GM12878 (cell line): ENCODE results near the gene CLCNKA. TPM values are rescaled to one million over a fixed set of nuclear protein-coding genes. Genes with fewer than 3 reads are reported as not detected.
"Not testable (repeated sequence)": the region's sequence is repeated elsewhere in the genome, so short reads cannot be mapped to it uniquely, and the experiment has no call there.

ENCODE experiments used
- ATAC-seq: fragments of 200-7000 bp; cut with Tn5 transposase; 3 replicates; pipeline ENCODE4 v1.9.1; 2020; ENCODE audit warnings: mild to moderate bottlenecking, moderate library complexity
- BruUV-seq: library from RNA; stranded (reverse); fragments of 400-500 nt; replicated peaks from 2 replicates; lab custom pipeline; 2021; lab: Mats Ljungman, UMichigan
- CTCF ChIA-PET: fragments of 300-600 bp; sonication (Branson Sonifier 250); formaldehyde crosslinking; extraction: SDS; loops from one replicate; lab custom pipeline; 2021; ENCODE audit warnings: inconsistent platforms; lab: Yijun Ruan, JAX
- POLR2A ChIA-PET: fragments of 350-600 bp; formaldehyde crosslinking; extraction: SDS; loops from one replicate; lab custom pipeline; 2021; ENCODE audit warnings: inconsistent platforms; lab: Charles Lee
- RAD21 ChIA-PET: fragments of 300-600 bp; sonication (Branson Sonifier 250); formaldehyde crosslinking; loops from one replicate; lab custom pipeline; 2023; ENCODE audit warnings: antibody characterized with exemption; ENCODE audit not compliant: unreplicated experiment; lab: Charles Lee
- SMC1A ChIA-PET: fragments of 300-600 bp; sonication (Branson Sonifier 250); formaldehyde crosslinking; loops from one replicate; lab custom pipeline; 2023; ENCODE audit not compliant: unreplicated experiment, uncharacterized antibody; lab: Charles Lee
- DNase-seq: peaks from one replicate; pipeline ENCODE4 v3.0.0-alpha.2; 2011; ENCODE audit warnings: low read depth, low spot score
- FAIRE-seq: peaks from 3 replicates; lab custom pipeline; 2011; peaks lifted over from hg19 to GRCh38; lab: Jason Lieb, UNC
- H2AFZ ChIP-seq: 2 replicates; pipeline ENCODE4 v1.6.0; 2011; ENCODE audit warnings: low read depth, low read length, control low read depth; ENCODE audit not compliant: control insufficient read depth
- H3K27ac ChIP-seq: 2 replicates; pipeline ENCODE4 v1.5.1; 2011; ENCODE audit warnings: control low read depth; ENCODE audit not compliant: control insufficient read depth, insufficient read depth
- H3K27me3 ChIP-seq, 2 experiments: replicated peaks in 1 of 2; 2 replicates each; pipeline versions ENCODE4 v1.6.0 to v1.6.1; 2011; ENCODE audit warnings: low read length in 1 of 2; ENCODE audit not compliant: control insufficient read depth in 2 of 2, insufficient read depth in 2 of 2
- H3K36me3 ChIP-seq, 2 experiments: 2 replicates each; pipeline ENCODE4 v1.5.1; 2011; ENCODE audit warnings: low read length in 1 of 2; ENCODE audit not compliant: control insufficient read depth in 2 of 2, insufficient read depth in 2 of 2
- H3K4me1 ChIP-seq: 2 replicates; pipeline ENCODE4 v1.6.1; 2011; ENCODE audit warnings: mild to moderate bottlenecking, low read length, moderate library complexity, mixed read lengths; ENCODE audit not compliant: control insufficient read depth, insufficient read depth
- H3K4me2 ChIP-seq: 2 replicates; pipeline ENCODE4 v1.6.0; 2011; ENCODE audit warnings: control low read depth; ENCODE audit not compliant: control insufficient read depth, insufficient read depth
- H3K4me3 ChIP-seq: fragments of 200-600 bp; sonication (generic); 2 replicates; pipeline ENCODE4 v1.5.1; 2016
- H3K79me2 ChIP-seq: 2 replicates; pipeline ENCODE4 v1.6.0; 2011; ENCODE audit warnings: low read length; ENCODE audit not compliant: control insufficient read depth, insufficient read depth
- H3K9ac ChIP-seq: 2 replicates; pipeline ENCODE4 v1.8.0; 2011; ENCODE audit warnings: low read length, control low read depth, mixed read lengths; ENCODE audit not compliant: control insufficient read depth, insufficient read depth
- H3K9me3 ChIP-seq: replicated peaks from 3 replicates; pipeline ENCODE4 v1.5.1; 2011; ENCODE audit warnings: mild to moderate bottlenecking, low read length; ENCODE audit not compliant: control insufficient read depth, insufficient read depth
- H4K20me1 ChIP-seq: 2 replicates; pipeline ENCODE4 v1.6.0; 2011; ENCODE audit not compliant: control insufficient read depth, insufficient read depth
- ATF3 ChIP-seq: IDR thresholded peaks from 2 replicates; pipeline ENCODE4 v1.6.1; 2011; ENCODE audit warnings: low read depth, mild to moderate bottlenecking, low read length, moderate library complexity, borderline replicate concordance; ENCODE audit errors: extremely low read depth
- CBX3 ChIP-seq: fragments of 200-600 bp; sonication (generic); IDR thresholded peaks from 2 replicates; pipeline ENCODE4 v1.6.1; 2016; ENCODE audit warnings: low read depth, borderline replicate concordance
- CTCF ChIP-seq, 3 experiments: IDR thresholded peaks in 2 of 3; conservative IDR thresholded peaks in 1 of 3; 2 replicates each; pipeline ENCODE4 v1.5.1; 2011; ENCODE audit warnings: low read depth in 3 of 3, low read length in 3 of 3, mild to moderate bottlenecking in 3 of 3, control low read depth in 2 of 3, moderate library complexity in 2 of 3, inconsistent platforms in 1 of 3, mixed read lengths in 1 of 3; ENCODE audit not compliant: control insufficient read depth in 2 of 3, insufficient read depth in 1 of 3; ENCODE audit errors: extremely low read depth in 1 of 3
- WGBS: methylation state at CpG from one replicate; pipeline ENCODE4 v1.1.6; 2016; ENCODE audit warnings: low lambda C conversion rate; ENCODE audit not compliant: insufficient replicate concordance, insufficient coverage; ENCODE audit errors: missing lambda C conversion rate; 5-methylcytosine and 5-hydroxymethylcytosine counted together
- in situ Hi-C: fragments of 300-500 bp; cut with MboI; formaldehyde crosslinking; loops from 9 replicates; pipeline ENCODE4 v1.14.3; 2018; ENCODE audit warnings: mixed read lengths
- intact Hi-C: fragments of 100-400 bp; cut with micrococcal nuclease; formaldehyde crosslinking; loops from one replicate; pipeline ENCODE4 v1.14.2; 2022; ENCODE audit not compliant: unreplicated experiment
- polyA plus RNA-seq, 11 experiments: library from polyadenylated mRNA; depleted of rRNA in 4 of 11; unstranded in 6 of 11; stranded (reverse) in 5 of 11; fragments of >200 nt; fragmentation: Nextera tagmentation in 4 of 11; fragmentation: Illumina TruSeq in 1 of 11; extraction: Ambion mirVana in 4 of 11; extraction: Trizol in 1 of 11; gene quantifications; 1 replicate in 1 of 11; 2 replicates in 10 of 11; pipeline versions ENCODE4 v1.2.1 to v1.2.3, GENCODE V29; 2011 to 2016; ENCODE audit warnings: inconsistent platforms in 2 of 11, missing spikeins in 2 of 11, low read depth in 1 of 11
- total RNA-seq, 4 experiments: library from RNA; depleted of rRNA in 3 of 4; stranded (reverse); fragments of >200 nt in 3 of 4; fragmentation: Illumina TruSeq in 1 of 4; extraction: Trizol in 1 of 4; gene quantifications; 2 replicates each; pipeline versions ENCODE4 v1.2.1 to v1.2.3, GENCODE V29; 2013 to 2021

CLCNKA gene
- total and polyA plus RNA-seq, 10 of the 15 experiments (the other 5 are each of a cell fraction or from before 2014, with no cell fraction given), result 0.02 to 0.15 (median 0.08) TPM; not detected in 6

DNA sequence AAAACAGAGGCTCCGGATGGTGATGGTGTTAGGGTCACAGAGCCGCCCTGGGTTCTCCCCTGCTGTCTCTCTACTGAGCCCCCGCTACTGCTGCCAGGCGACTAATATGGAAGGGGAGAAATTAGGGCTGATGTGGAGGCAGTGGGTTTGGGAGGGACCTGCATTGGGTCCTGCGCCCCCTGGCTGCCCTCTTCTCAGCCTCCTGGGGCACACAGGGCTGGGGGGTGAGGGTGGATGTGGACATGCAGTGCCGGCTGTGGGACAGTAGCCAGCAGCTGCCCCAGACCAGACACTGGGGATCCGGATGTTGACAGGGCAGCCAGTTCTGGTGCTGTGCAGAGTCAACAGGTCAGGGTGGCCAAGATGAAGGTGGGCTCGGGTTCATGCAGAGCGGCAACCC, 20.3 kb downstream of the CLCNKA start (continued):
- TF ChIP-seq CTCF (IDR thresholded peaks at IDR 0.05 in 2 of 3, conservative IDR thresholded peaks at IDR 0.05 in 1 of 3; ENCODE audit: control insufficient read depth in 2 of 3, extremely low read depth in 1 of 3, insufficient read depth in 1 of 3, low read depth in 3 of 3, low read length in 3 of 3), result peak in 2 of 3 experiments; percentile 24 to 26; a peak in 1 of 6 replicates
- no peak for TF ChIP-seq CBX3
- no peak for TF ChIP-seq ATF3

GRCh38 chr1:16042654-16043053, 20.8 kb downstream of the CLCNKA start:
- H3K9me3 ChIP-seq, H3K79me2 ChIP-seq, H2AFZ ChIP-seq, H3K4me2 ChIP-seq, H3K27me3 ChIP-seq, BruUV-seq, DNase-seq, H3K36me3 ChIP-seq, in situ Hi-C loops, H3K9ac ChIP-seq, H3K4me3 ChIP-seq, H3K4me1 ChIP-seq, H3K27ac ChIP-seq, intact Hi-C loops, FAIRE-seq, RAD21 ChIA-PET, POLR2A ChIA-PET, H4K20me1 ChIP-seq, SMC1A ChIA-PET, CTCF ChIA-PET: not testable (repeated sequence)
- ATAC-seq, result peak; percentile 28; the same call in 1 of the 3 replicates
- WGBS, result 32% methylated on average over 9 of the region's 9 CpGs
